ENCODE measurements around the gene ELL2. TPM values are rescaled to one million over a fixed set of nuclear protein-coding genes. Genes with fewer than 3 reads are reported as not detected.

ELL2 gene
- total RNA-seq, 2 donors from 2014 or later, result 26.9 to 38.2 TPM

GRCh38 chr5:95881833-95882232 lies 79.8 kb downstream of the ELL2 start:
- H3K9me3 ChIP-seq, result no peaks in the 10 kb centered on the region
- no peak for TF ChIP-seq CTCF (IDR thresholded peaks at IDR 0.05)
- intact Hi-C loops (cut with DNase I), result no loop called here
- H3K9ac ChIP-seq (ENCODE audit: low read depth in 2 of 2, low read length in 2 of 2), result no peak overlapping the region
- no peaks in the 10 kb centered on the region for H3K36me3 ChIP-seq
- H3K4me3 ChIP-seq, result no peak overlapping the region
- peaks cover 7% of the 10 kb centered on the region for H3K4me1 ChIP-seq
- no peak overlapping the region for H3K27ac ChIP-seq
- H3K27me3 ChIP-seq, result no peaks in the 10 kb centered on the region
- DNase-seq, result no peak

- Histone ChIP-seq H3K9ac (ENCODE audit: low read depth in 2 of 2, low read length in 2 of 2) (no peak overlapping the region), H3K27ac (no peak overlapping the region), H3K4me3 (no peak overlapping the region), H3K27me3 (no peaks in the 10 kb centered on the region), H3K9me3 (no peaks in the 10 kb centered on the region), H3K36me3 (no peaks in the 10 kb centered on the region), H3K4me1 (peaks cover 7% of the 10 kb centered on the region)
- TF ChIP-seq CTCF (IDR thresholded peaks at IDR 0.05), result no peak
- peak; percentile 46 for DNase-seq
- intact Hi-C loops (cut with DNase I), result no loop called here
Measured at GRCh38 chr5:95880081-95880926, 81.3 kb downstream of the ELL2 start.

GRCh38 chr5:95879661-95880060 lies 82.0 kb downstream of the ELL2 start:
- Histone ChIP-seq H3K27ac (no peak overlapping the region), H3K36me3 (no peaks in the 10 kb centered on the region), H3K9me3 (no peaks in the 10 kb centered on the region), H3K4me1 (peaks cover 7% of the 10 kb centered on the region), H3K4me3 (no peak overlapping the region), H3K9ac (ENCODE audit: low read depth in 2 of 2, low read length in 2 of 2) (no peak overlapping the region), H3K27me3 (no peaks in the 10 kb centered on the region)
- DNase-seq, result no peak
- intact Hi-C loops (cut with DNase I), result no loop called here
- TF ChIP-seq CTCF (IDR thresholded peaks at IDR 0.05), result no peak

- Histone ChIP-seq H3K9ac (ENCODE audit: low read depth in 2 of 2, low read length in 2 of 2) (no peak overlapping the region), H3K27me3 (no peaks in the 10 kb centered on the region), H3K36me3 (no peaks in the 10 kb centered on the region), H3K4me3 (no peak overlapping the region), H3K4me1 (peaks cover 7% of the 10 kb centered on the region), H3K9me3 (no peaks in the 10 kb centered on the region), H3K27ac (no peak overlapping the region)
- intact Hi-C loops (cut with DNase I), result no loop called here
- TF ChIP-seq CTCF (IDR thresholded peaks at IDR 0.05), result no peak
- no peak for DNase-seq
Measured at GRCh38 chr5:95878417-95879323, 83.0 kb downstream of the ELL2 start.

- Histone ChIP-seq H3K9ac (ENCODE audit: low read depth in 2 of 2, low read length in 2 of 2) (no peak overlapping the region), H3K27ac (no peak overlapping the region), H3K36me3 (no peaks in the 10 kb centered on the region), H3K27me3 (no peaks in the 10 kb centered on the region), H3K9me3 (no peaks in the 10 kb centered on the region), H3K4me1 (peaks cover 7% of the 10 kb centered on the region), H3K4me3 (no peak overlapping the region)
- no peak for DNase-seq
- no peak for TF ChIP-seq CTCF (IDR thresholded peaks at IDR 0.05)
- intact Hi-C loops (cut with DNase I), result no loop called here
Measured at GRCh38 chr5:95876782-95877181, 84.9 kb downstream of the ELL2 start.
